ENCODE results near the gene C16orf92. TPM values are rescaled to one million over a fixed set of nuclear protein-coding genes. Genes with fewer than 3 reads are reported as not detected.

C16orf92 gene
- total RNA-seq, 1 donor from 2014 or later: not detected

DNA sequence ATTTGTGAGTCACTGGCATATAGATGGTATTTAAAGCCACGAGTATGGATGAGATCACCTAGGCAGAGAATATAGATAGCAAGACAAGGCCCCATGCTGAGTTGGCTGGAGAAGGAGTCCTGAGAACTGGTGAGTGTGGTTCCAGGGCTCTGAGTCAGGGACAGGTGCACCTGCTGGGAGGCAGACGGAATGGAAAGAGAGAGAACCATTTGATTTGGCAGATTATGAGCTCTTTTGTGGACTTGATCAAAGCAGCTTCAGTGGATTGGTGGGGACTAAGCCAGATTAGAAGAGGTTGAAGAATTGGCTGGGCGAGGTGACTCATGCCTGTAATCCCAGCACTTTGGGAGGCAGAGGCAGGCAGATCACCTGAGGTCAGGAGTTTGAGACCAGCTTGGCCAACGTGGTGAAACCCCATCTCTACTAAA lies 4.3 kb upstream of the C16orf92 start:
- intact Hi-C loops (cut with DNase I): no loop called here
- no peaks in the 10 kb centered on the region for H3K36me3 ChIP-seq

DNA sequence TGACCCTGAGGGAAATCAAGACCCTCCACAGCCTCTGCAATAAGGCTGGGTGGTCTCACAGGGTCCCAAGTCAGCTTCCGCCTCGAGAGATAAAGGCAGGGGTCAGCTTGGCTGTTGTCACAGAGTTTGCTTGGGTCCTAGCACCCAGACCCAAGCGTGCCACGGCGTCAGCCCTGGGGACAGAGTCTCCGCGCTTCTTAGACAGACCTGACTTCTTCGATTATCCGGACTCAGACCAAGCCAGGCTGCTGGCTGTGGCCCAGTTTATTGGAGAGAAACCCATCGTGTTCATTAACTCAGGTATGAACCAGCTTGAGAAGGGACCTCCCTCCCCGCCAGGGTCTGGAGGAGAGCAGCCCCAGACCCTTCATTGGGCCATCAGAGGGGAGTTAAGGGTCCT lies 588 bp downstream of the C16orf92 start:
- Histone ChIP-seq H3K9me3 (no peaks in the 10 kb centered on the region), H3K36me3 (no peaks in the 10 kb centered on the region), H3K27me3 (ENCODE audit: low read depth) (peaks cover 26% of the 10 kb centered on the region), H3K4me3 (no peak overlapping the region), H3K27ac (no peak overlapping the region), H3K4me1 (peaks cover 14% of the 10 kb centered on the region)
- intact Hi-C loops (cut with DNase I): no loop called here
- no peak for DNase-seq
- no peak for ATAC-seq
- TF ChIP-seq, protein P1, sequence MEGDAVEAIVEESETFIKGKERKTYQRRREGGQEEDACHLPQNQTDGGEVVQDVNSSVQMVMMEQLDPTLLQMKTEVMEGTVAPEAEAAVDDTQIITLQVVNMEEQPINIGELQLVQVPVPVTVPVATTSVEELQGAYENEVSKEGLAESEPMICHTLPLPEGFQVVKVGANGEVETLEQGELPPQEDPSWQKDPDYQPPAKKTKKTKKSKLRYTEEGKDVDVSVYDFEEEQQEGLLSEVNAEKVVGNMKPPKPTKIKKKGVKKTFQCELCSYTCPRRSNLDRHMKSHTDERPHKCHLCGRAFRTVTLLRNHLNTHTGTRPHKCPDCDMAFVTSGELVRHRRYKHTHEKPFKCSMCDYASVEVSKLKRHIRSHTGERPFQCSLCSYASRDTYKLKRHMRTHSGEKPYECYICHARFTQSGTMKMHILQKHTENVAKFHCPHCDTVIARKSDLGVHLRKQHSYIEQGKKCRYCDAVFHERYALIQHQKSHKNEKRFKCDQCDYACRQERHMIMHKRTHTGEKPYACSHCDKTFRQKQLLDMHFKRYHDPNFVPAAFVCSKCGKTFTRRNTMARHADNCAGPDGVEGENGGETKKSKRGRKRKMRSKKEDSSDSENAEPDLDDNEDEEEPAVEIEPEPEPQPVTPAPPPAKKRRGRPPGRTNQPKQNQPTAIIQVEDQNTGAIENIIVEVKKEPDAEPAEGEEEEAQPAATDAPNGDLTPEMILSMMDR (IDR thresholded peaks at IDR 0.05): no peak

More for the DNA sequence above, 4.3 kb upstream of the C16orf92 start:
- TF ChIP-seq, protein P1 (IDR thresholded peaks at IDR 0.05): no peak
- Histone ChIP-seq H3K9me3 (no peaks in the 10 kb centered on the region), H3K4me3 (no peak overlapping the region), H3K4me1 (peaks cover 14% of the 10 kb centered on the region), H3K27me3 (ENCODE audit: low read depth) (no peaks in the 10 kb centered on the region), H3K27ac (no peak overlapping the region)
- ATAC-seq (no peak), DNase-seq (no peak)

DNA sequence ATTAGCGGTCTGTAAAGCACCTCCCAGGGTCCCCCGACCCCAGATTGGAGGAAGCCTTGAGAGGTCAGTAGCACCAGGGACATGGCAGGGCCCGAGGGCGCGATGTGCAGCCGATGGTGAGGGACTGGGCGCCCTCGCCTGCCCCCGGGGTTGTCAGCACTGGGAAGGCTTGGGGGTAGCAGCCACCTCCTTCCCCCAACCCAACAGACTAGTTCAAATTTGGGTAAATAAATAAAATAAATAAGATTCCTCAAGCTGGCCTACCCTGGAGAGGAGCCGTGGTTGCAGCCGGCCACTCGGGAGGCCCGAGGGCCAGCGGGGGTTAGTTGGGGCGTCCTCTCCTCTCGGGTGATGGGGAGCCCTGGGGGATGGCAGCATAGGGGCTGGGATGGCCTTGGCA lies 1.5 kb downstream of the C16orf92 start:
- no peaks in the 10 kb centered on the region for H3K36me3 ChIP-seq
- DNase-seq (no peak), ATAC-seq (no peak)
- H3K4me3 ChIP-seq: no peak overlapping the region
- intact Hi-C loops (cut with DNase I): no loop called here
- TF ChIP-seq, protein P1 (IDR thresholded peaks at IDR 0.05): no peak
- H3K27ac ChIP-seq: no peak overlapping the region
- peaks cover 14% of the 10 kb centered on the region for H3K4me1 ChIP-seq
- peaks cover 34% of the 10 kb centered on the region for H3K27me3 ChIP-seq (ENCODE audit: low read depth)
- no peaks in the 10 kb centered on the region for H3K9me3 ChIP-seq

DNA sequence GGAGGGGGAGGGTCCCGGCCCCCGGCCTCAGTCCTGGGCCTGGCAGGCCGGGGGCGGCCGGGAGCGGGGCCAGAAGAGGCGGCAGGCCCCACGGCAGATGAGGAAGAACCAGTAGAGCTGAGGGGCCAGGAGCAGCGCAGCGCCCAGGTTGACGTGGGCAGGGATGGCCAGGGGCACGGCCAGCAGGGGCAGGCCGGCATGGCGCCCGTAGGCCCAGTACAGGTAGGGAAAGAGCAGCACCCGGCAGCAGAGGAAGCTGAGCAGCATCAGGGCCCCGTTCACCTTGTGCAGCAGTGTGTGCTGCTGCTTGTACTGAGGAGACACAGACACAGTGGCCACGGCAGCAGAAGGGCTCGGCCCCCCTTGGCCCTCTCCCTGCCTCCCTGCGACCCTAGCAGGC lies 2.2 kb downstream of the C16orf92 start:
- peaks cover 41% of the 10 kb centered on the region for H3K27me3 ChIP-seq (ENCODE audit: low read depth)
- TF ChIP-seq, protein P1 (IDR thresholded peaks at IDR 0.05): no peak
- H3K4me1 ChIP-seq: peaks cover 14% of the 10 kb centered on the region
- intact Hi-C loops (cut with DNase I): no loop called here
- H3K4me3 ChIP-seq: no peak overlapping the region
- no peak overlapping the region for H3K27ac ChIP-seq
- no peaks in the 10 kb centered on the region for H3K36me3 ChIP-seq
- DNase-seq (no peak), ATAC-seq (no peak)
- no peaks in the 10 kb centered on the region for H3K9me3 ChIP-seq

DNA sequence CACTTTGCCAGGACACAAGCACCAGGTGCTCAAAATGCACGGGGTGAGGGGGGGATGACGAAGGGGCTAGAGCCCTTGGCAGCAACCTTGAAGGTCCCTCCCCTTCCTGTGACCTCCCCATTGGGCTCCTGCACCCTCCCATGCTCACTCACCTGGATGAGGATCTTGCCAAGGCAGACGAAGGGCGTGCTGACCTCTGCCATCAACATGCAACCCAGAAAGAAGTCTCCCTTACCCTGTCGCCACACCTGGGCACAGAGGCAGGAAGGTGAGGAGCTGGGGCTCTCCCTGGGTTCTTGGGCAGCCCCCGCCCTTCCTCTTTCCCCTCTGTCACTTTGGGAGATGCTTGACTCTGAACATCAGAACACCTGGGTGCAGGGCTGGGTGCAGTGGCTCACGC lies 2.6 kb downstream of the C16orf92 start:
- H3K9me3 ChIP-seq: no peaks in the 10 kb centered on the region
- no peak overlapping the region for H3K27ac ChIP-seq
- peaks cover 43% of the 10 kb centered on the region for H3K27me3 ChIP-seq (ENCODE audit: low read depth)
- DNase-seq (no peak), ATAC-seq (no peak)
- H3K4me3 ChIP-seq: no peak overlapping the region
- TF ChIP-seq, protein P1 (IDR thresholded peaks at IDR 0.05): no peak
- intact Hi-C loops (cut with DNase I): no loop called here
- H3K36me3 ChIP-seq: no peaks in the 10 kb centered on the region
- H3K4me1 ChIP-seq: peaks cover 14% of the 10 kb centered on the region

DNA sequence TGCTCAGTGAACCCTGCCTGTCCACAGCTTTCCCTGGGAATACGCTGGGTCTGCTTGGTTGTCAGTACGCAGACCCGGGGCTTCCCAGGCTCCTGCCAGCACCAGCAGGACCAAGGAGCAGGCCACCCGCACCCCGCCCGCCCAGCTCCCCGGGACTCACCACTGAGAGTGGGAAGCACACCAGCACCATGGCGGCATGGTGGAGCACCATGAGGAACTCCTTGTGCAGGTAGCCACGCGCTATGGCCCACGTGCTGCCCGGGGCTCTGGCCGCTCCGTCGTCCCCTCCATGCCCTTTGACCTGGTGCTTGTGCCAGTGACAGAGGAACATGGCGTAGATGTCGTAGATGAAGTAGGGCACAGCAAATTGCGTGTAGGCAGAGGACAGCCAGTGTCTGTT lies 3.5 kb downstream of the C16orf92 start:
- DNase-seq (no peak), ATAC-seq (no peak)
- Histone ChIP-seq H3K9me3 (no peaks in the 10 kb centered on the region), H3K36me3 (no peaks in the 10 kb centered on the region), H3K27ac (no peak overlapping the region), H3K4me1 (peaks cover 12% of the 10 kb centered on the region), H3K4me3 (no peak overlapping the region), H3K27me3 (ENCODE audit: low read depth) (peaks cover 51% of the 10 kb centered on the region)
- TF ChIP-seq, protein P1 (IDR thresholded peaks at IDR 0.05): no peak
- intact Hi-C loops (cut with DNase I): no loop called here

All from lower lobe of right lung (tissue), 2 donors.